ENCODE data around the gene CDH2.

Gene CDH2

DNA sequence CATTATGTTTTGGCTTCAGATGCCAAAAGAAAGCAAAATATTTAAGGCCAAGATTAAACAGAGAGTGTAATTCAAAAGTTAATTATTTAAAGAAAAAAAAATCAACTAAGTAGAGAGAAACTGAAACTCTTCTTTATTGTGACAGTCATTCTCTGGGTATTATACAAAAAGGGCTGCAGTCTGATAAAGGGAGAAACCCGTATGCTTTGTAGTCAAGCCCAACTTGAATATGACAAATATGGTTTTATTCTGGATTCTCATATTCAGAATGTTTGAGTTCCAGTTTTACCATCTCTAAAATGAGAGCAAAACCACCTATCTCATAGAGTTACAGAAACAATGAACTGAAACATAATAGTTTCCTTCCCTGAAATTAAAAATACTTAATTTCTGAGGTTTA, 8.2 kb downstream of the CDH2 start:
- no peak for DNase-seq

DNA sequence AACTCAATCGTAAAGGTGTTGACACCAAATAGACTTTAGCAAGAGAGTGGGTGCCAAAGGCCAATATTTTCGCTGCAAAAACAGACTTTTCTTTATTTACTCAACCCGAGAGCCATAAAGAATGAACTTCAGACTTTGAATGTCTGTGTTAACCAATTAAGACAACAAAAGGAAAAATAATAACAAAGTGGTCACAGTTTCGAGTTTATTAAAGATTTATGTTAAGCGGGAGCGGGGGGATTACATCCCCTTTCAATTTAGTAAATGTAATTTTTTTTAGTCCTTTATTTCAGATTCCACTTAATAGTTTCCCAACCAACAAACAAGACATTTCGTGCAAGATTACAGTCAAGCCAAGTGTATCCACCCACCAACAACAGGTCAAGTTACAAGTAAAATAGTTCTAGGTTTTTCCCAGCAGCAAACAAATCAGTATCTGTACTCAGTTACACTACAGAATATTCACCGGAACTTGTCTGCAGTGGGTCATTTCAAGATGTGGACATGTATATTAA, 9.0 kb downstream of the CDH2 start:
- no peak for DNase-seq

DNA sequence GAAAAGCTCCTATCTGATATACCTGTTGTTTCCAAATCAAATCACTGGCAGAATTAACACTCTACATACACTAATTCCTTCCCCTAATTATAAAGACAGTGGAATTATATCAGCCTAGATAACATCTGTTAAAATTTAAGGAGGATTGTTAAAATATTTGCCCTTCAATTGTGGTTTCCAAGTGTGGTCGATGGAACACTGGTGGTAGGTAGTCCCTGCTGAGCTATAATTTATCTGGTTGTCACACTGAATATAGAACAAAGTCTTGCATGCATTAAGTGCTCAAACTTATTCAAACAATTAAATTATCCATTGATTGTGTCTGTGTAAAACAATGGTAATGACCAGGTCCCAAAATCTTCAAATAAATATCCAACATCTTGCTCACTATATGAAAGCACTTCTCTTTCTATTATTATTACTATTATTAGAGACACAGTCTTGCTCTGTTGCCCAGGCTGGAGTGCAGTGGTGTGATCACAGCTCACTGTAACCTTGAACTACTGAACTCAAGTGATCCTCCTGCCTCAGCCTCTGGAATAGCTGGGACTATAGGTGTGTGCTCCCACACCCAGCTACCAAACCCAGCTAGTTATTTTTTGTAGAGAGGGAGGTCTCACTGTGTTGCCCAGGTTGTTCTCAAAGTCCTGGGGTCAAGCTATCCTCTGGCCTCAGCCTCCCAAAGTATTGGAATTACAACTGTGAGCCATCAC, 12.0 kb downstream of the CDH2 start:
- DNase-seq = no peak

DNA sequence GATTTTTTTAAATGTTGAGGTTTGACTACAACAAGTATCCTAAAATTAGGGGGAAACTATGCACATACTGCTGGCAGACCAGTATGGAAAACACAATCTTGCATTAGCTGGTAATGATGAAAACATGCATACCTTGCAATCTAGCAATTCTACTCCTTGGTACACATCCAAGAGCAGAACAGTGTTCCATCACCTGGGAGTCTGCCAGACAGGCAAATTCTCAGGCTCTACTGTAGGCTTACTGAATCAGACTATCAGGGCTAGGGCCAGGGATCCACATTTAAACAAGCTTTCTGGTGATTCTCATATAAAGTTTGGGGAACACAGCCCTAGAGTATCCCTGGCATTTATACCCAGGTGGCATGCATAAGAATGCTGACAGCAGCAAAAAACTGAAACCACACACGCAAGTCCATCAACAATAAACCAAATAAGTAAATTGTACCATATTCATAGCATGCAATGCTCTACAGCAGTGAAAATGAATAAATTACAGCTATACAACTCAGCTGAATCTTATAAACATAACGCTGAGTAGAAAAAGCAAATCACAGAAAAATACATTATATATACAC, 13.6 kb downstream of the CDH2 start:
- DNase-seq = peak in 1 of 14 donors; percentile 28

DNA sequence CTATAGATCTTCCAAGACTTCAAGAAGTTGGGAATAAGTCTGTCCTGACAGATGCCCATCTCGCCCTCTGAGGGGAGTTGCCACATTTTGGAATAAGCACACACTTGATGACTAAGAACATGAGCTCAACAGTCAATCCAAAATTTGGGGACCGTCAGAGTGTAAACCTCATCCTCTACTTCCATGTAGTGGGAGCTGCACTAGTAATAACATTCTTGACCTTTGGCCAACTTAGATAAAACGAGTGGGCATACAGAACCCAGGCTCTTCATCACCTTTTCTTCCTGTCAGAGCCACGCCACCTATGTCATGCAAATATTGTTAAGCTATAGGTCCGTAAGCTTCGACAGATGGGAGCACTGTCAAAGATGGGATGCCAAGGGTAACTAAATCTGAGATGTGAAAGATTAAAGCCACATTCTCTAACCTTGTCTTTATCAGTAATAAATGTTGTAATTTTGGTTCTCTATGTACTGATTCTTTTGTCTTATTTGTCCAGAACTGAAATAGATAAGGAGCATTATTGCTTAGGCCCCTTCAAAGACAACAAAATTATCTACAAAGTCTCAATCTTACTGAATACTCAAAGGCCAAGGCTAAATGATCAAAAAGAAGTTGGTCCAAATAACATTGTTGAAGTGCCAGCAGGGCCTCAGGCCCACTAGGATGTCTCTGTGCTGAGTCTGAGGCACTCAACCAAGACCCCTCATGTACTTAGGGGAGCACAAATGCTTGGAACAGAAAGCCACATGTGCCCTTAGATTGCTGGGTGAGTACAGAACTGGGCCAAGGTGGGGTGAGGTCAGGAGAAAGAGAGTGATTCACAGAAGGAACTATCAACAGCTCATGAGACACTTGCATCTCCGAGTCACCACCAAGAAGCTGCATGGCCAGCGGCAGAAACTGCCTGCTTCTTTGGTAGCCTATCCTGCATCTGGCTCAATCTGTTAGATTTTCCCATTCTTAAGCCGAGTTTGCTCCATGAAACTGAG, 15.0 kb downstream of the CDH2 start:
- DNase-seq = no peak

DNA sequence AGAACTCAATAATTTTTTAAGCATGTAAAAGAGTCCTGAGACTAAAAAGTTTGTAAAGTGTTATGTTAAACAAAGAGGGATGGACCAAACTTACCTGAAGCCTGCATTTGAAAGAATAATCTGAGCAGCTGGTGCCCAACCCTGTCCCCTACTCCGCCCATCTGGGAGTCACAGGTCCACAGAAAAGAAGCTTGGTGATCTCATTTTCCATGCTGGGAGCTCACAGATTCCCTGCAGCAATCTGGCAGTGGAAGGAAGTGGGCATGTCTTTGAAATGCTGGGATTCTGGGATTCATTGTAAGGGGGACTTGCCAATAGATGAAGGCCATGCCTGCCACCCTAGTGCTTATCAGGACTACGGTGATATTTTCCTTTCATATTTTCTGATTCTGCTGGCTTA, 17.9 kb downstream of the CDH2 start:
- DNase-seq = peak in 1 of 14 donors; percentile 86

DNA sequence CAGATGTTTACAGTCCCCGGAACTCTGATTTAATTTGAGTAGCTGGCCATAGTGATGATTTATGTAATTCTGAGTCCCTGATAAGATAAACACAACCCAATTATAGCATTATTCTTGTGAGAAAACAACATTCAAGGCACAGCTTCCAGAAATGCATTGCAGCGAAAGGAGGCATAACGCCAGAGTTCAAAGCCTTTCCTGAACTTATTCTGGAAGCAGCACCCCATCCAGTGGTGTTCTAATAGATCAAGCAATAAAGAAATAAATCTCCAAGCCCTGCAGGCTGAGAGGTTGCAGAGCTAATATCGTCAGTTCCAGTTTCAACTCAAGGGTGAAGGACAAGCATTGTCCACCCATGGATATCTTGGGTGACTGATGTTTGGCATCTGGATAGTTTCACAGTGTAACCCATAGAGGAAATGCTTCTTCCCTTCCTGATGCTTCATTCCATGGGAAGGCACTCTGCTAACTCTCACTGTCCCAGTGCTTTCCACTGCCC, 18.8 kb downstream of the CDH2 start:
- DNase-seq = no peak

DNA sequence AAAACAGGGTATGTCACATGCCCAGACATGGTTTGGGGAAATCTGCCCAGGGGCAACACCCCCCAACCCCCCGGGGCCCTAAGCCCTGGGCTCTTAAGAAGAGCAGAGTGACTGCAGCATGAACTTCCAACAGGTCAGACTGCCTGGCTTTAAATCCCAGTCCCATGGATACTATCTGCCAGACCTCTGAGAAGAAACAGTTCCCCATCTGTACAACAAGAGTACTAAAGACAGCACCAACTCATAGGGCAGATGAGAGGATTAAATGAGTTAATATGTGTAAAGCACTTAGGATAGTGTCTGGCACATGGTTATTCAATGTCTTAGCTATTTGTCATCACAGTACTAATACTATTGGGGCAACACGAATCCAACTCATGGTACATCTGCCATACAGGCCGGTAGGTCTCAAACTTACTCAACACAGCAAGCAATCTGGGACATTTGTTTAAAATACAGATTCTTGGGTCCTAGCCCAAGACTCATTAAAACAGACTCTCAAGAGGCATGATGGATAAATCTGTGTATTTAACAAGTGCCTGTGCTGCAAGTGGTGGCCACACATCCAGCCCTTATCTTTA, 23.4 kb downstream of the CDH2 start:
- no peak for DNase-seq

DNA sequence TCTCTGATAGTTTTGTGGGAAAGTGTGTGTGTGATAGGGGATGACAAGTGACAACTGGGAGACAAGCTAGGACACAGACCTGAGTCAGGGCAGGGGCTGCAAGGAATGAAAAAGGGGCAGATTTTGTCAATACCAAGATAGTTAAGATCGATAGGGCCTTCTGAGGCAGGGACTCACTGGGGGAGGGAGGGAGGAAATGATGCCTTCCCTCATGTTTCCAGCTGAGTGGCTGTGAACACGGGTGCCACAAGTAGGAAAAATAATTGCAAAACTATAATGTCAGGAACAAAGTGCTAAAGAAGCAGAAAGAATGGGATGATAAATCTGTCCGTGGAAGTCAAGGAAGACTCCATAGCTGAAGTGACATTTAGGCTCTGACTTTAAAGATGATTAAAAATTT, 24.2 kb downstream of the CDH2 start:
- DNase-seq = peak in 3 of 14 donors; percentile 39 to 61 (median 57)

DNA sequence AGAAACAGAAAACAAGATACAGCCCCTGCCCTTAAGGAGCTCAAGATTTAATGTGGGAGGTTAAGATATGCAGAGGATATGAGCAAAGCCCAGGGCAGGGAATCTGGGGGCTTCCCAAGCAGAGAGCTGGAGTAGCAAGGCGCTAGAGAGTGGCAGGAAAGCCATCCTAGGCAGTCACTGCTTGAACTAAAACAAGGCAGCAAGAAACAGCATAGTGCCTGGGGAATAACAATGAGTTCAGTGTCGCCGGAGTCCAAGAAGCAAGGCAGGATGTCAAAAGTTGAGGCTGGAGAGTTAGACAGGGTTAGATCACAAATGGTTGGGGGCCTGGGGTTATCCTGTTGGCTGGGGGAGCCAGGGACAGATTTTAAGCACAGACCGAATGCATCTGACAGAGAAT, 24.6 kb downstream of the CDH2 start:
- DNase-seq = peak in 8 of 14 donors; percentile 33 to 61 (median 49)

DNA sequence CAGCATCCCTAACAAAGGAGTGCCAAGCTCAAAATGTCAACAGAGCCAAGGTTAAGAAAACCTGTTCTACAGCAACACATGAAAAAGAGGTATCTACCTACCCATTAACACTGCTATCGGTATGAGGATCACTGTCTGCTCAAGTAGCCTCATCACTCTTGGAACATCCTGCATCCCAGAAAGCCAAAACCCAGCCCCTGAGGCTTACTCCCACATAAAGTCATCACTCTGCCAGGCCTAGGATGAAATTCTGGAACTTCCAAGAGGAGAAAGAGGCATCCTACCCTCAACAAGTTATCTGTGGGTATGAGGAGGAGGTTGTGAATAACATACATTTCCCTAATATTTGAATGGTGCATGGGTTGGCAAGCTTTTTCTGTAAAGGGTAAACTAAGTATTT, 25.5 kb downstream of the CDH2 start:
- DNase-seq = no peak

DNA sequence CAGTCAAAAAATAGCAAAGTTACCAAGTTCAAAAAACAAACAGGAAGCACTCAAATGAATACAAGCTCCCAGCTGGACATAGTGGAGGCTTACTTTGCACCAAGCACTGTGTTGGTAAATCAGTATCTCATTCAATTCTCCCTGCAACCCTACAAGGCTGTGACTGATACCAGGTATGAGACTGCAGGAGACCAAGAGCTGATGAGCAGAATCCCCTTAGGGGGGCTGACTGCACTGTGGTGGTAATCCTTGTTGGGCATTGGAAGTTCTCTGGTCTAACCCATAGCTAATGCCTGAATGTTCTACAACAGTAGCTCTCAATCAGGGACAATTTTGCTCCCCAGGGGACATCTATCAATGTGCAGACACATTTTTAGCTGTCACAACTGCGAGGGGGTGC, 26.0 kb downstream of the CDH2 start:
- peak in 1 of 14 donors; percentile 23 for DNase-seq

DNA sequence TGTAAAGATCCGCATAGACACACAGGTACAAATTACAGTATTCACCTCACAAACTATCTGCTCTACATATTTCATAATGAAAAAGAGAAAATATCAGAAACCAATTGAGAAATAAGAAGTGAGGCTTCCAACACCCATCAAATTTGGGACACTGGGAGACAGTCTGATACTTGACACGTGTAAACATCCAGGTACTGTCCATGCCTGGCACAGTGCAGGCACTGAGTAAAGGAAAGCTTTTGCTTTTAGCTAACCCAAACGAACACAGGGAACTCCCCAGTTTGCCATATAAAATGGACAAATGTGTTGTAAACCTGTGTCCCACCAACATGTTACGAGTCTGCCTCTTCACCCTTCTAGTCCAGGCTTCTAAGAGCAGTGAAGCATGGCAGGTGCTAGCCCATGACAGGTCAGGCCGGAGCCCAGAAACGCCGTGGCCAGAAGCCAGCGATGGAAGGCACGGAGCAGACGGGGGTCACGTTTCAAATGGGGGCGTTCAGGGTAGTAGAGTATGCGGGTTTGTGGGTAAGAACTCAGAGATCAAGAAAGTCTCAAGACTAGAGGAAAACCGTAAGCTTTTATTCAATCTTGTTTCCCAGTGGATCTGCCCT, 27.0 kb downstream of the CDH2 start:
- DNase-seq = peak in 1 of 14 donors; percentile 58

DNA sequence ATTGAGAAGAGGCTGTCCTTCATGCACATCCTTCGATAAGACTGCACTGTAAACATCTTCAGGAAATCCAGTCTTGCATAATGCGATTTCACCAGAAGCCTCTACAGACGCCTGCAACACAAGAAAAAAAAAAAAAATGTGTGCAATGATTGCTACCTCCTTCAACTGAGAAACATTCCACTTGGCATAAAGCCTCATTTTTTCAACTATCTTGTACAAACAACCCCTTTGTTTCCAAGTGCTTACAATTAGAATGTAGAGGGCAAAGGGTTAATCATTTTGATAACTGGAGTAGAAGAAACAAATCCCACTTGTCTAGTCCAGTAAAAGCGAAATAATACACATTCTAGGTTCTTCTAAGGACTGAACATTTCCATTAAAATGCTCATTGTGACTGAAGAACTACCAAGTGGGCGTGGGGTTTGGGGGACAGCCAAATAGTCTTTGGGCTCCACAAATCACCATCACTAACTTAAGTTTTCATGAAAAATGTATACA, 29.2 kb downstream of the CDH2 start:
- peak in 1 of 14 donors; percentile 14 for DNase-seq

DNA sequence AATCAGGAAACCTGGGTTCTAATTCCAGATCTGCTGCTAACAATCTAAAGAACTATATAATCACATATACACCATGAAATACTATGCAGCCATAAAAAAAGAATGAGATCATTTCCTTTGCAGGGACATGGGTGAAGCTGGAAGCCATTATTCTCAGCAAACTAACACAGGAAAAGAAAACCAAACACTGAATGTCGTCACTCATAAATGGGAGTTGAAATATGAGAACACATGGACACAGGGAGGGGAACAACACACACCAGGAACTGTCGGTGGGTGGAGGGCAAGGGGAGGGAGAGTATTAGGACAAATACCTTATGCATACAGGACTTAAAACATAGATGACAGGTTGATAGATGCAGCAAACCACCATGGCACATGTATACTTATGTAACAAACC, 33.2 kb downstream of the CDH2 start:
- no peak for DNase-seq

DNA sequence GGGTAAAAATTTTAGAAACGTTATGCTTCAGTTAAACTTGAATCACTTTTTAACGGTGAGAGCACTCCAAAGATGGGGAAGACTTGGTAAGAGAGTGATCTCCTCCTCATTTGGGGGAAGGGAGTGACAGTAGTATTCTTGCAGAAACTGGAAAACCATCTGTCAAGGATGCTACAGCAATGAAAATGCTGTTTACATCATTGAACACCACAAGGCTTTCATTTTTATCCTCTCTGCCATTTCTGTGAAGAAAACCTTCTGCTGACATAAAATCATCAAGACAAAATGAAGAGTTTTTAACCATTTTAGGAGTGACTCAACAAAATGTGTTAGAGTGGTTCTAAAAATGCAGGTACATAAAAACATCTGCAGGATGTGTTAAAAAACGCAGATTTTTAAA, 38.1 kb downstream of the CDH2 start:
- no peak for DNase-seq

DNA sequence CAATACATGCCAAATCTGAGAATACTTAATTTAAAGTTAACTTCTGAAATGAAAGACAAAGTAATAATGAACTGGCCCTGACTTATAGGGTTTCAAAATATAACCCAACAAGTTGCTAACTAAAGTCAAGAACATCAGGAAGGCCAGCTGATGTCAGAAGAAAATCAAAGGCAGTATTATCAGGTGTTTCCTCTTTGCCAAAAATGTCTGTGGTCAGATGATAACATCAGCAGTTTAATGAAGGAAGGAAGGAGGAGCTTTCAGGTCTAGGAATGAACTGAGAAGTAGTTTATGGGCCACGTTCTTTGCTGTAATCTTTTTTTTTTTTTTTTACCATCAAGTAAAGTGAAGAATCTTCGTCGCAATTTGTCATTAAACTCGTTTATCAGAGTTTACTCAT, 40.9 kb downstream of the CDH2 start:
- no peak for DNase-seq

DNA sequence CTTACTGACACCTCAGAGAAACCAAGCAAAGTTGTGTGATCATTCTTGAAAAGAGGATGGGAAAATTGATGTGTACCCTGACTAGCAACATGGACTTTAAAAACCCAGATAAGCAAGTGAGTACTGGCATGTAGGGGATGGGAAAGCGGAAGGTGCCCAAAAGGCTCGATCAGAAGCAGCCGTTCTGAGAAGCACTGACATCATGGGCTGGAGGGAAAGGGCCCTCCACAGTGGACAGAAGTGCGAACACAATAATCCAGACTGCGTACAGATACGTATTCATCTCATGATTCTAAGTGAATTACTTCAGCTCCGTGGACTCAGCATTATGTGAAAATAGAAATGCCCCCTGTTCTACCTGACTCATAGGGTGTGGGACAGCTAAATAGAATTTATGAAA, 42.2 kb downstream of the CDH2 start:
- no peak for DNase-seq

DNA sequence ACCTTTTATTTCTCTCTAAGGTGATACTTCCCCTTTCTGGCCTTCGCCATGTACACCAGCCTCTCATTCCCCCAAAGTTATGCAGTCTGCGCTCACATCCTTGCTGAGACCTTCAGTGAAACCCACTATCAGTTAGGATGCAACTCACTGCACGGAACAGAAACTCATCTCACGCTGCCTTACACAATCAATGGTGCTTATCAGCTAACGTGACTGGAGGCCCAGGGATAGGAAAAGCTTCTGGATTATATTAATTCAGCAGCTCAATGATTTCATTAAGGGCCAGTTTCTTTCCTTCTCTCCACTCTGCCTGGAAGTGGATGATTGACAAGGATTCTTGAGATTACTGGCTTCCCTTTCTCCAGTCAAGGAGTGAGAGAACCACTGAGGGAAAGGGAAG, 44.8 kb downstream of the CDH2 start:
- DNase-seq = no peak

DNA sequence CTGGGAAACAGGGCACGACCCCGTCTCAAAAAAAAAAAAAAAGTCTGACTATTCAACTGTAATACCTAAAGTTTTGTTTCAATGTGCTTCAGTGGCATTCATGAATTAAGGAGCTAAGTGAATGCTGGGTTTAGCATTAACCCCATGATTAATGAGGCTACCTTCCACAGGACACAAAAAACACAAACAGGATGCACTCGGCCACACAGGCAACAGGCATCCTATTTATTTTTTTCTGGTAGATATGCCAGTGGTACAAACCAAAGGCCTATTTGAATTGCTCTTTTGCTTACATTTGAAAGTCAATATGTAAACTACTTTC, 48.3 kb downstream of the CDH2 start:
- no peak for DNase-seq

DNA sequence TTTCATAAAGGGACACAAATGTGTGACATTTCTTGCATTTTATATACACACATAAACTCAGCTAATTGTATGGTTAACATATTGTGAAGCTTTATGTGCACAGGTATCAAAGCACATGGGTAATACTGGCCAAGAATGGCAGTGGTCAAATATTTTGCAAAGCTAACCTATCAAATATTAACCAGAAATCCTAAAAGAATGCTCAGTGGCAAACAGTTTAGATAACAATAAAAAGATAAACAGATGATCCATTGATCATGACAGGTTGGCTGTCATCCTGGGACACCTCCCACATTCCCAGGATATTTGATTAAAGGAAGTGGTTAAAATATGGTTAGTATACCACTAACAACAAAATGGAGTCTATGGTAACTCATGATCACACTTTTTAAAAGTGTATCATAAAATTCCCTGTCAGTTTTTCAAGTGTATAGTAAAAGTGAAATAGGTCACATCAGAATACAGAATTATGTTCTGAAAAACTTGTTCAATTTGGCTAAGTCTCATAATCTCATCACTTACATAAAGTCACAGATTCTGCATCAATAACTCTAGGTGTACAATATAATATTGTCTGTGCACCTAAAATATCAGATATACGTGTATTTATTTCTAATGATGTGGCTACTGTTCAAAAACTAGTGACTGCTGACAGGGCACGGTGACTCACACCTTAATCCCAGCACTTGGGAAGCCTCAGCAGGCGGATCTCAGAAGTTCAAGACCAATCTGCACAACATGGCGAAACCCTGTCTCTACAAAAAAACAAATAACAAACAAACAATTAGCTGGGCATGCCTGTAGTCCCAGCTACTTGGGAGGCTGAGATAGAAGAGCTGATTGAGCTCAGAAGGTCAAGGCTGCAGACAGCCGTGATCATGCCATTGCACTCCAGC, 48.9 kb downstream of the CDH2 start:
- DNase-seq = no peak
